Activated CD8-positive, alpha-beta T cell treated with anti-CD3 and anti-CD28 coated beads for 36 hours (primary cell): ENCODE data around the gene NHS. TPM values are rescaled to one million over a fixed set of nuclear protein-coding genes. Genes with fewer than 3 reads are reported as not detected.

Experiments
- ATAC-seq: fragments of 200-7000 bp; cut with Tn5 transposase; one replicate; pipeline ENCODE4 v1.10.0; 2021; ENCODE audit warnings: mild to moderate bottlenecking, moderate library complexity
- CTCF ChIA-PET: fragments of 350-600 bp; sonication (Branson Sonifier 250); formaldehyde crosslinking; loops from one replicate; lab custom pipeline; 2021; ENCODE audit warnings: antibody characterized with exemption; lab: Charles Lee
- POLR2A ChIA-PET: fragments of 350-600 bp; sonication (Branson Sonifier 250); formaldehyde crosslinking; loops from one replicate; lab custom pipeline; 2021; ENCODE audit warnings: antibody characterized with exemption; lab: Charles Lee
- DNase-seq: peaks from one replicate; pipeline ENCODE4 v3.0.0-alpha.2; 2020
- H3K27ac Mint-ChIP-seq: one replicate; pipeline ENCODE4 v1.8.0; 2021; ENCODE audit warnings: mild to moderate bottlenecking, mixed read lengths
- H3K27me3 Mint-ChIP-seq: one replicate; pipeline ENCODE4 v1.8.0; 2021; ENCODE audit warnings: mixed read lengths
- H3K36me3 Mint-ChIP-seq: one replicate; pipeline ENCODE4 v1.8.0; 2021; ENCODE audit warnings: low read depth, mixed read lengths
- H3K4me1 Mint-ChIP-seq: one replicate; pipeline ENCODE4 v1.8.0; 2021; ENCODE audit warnings: low read depth, mixed read lengths
- H3K4me3 Mint-ChIP-seq: one replicate; pipeline ENCODE4 v1.8.0; 2021; ENCODE audit warnings: mild to moderate bottlenecking, moderate library complexity, mixed read lengths
- H3K9me3 Mint-ChIP-seq: one replicate; pipeline ENCODE4 v1.8.0; 2021; ENCODE audit warnings: mixed read lengths
- intact Hi-C: fragments of 100-400 bp; cut with micrococcal nuclease; formaldehyde crosslinking; loops from one replicate; pipeline ENCODE4 v1.10.0; 2022
- total RNA-seq, 2 experiments: library from RNA; stranded (reverse); gene quantifications; one replicate each; pipeline ENCODE4 v1.2.3, GENCODE V29; 2021
- TF ChIP-seq, protein P1 (sequence below): fragments of 200-600 bp; IDR thresholded peaks from one replicate; pipeline ENCODE4 v1.8.0; 2022; ENCODE audit warnings: antibody characterized with exemption, mild to moderate bottlenecking

Gene NHS
- total RNA-seq, 2 experiments from 2014 or later, result 6.9 to 7.3 TPM

GRCh38 chrX:17594693-17595092 is 219.7 kb downstream of the NHS start:
- Mint-ChIP-seq H3K27me3 (peaks cover 5% of the 10 kb centered on the region), H3K27ac (no peak overlapping the region), H3K4me1 (peaks cover 13% of the 10 kb centered on the region), H3K9me3 (no peaks in the 10 kb centered on the region), H3K36me3 (no peaks in the 10 kb centered on the region), H3K4me3 (no peak overlapping the region)
- ATAC-seq, result no peak
- ChIA-PET POLR2A (no interaction called here), CTCF (interaction anchor here (0.7 kb wide), 1 partner anchor 96 kb away, joined by 3 read pairs; no protein-coding TSS in a partner anchor)
- intact Hi-C loops, result loop anchor here (5.0 kb wide), 1 partner anchor 57 kb away; no protein-coding TSS in a partner anchor
- DNase-seq, result no peak
- TF ChIP-seq, protein P1, sequence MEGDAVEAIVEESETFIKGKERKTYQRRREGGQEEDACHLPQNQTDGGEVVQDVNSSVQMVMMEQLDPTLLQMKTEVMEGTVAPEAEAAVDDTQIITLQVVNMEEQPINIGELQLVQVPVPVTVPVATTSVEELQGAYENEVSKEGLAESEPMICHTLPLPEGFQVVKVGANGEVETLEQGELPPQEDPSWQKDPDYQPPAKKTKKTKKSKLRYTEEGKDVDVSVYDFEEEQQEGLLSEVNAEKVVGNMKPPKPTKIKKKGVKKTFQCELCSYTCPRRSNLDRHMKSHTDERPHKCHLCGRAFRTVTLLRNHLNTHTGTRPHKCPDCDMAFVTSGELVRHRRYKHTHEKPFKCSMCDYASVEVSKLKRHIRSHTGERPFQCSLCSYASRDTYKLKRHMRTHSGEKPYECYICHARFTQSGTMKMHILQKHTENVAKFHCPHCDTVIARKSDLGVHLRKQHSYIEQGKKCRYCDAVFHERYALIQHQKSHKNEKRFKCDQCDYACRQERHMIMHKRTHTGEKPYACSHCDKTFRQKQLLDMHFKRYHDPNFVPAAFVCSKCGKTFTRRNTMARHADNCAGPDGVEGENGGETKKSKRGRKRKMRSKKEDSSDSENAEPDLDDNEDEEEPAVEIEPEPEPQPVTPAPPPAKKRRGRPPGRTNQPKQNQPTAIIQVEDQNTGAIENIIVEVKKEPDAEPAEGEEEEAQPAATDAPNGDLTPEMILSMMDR, result no peak

GRCh38 chrX:17595456-17596035 is 220.5 kb downstream of the NHS start:
- no peak overlapping the region for H3K27ac Mint-ChIP-seq
- intact Hi-C loops, result no loop called here
- CTCF ChIA-PET, result no interaction called here
- POLR2A ChIA-PET, result no interaction called here
- H3K36me3 Mint-ChIP-seq, result no peaks in the 10 kb centered on the region
- no peak overlapping the region for H3K4me3 Mint-ChIP-seq
- H3K4me1 Mint-ChIP-seq, result peaks cover 13% of the 10 kb centered on the region
- TF ChIP-seq, protein P1, result no peak
- H3K9me3 Mint-ChIP-seq, result no peaks in the 10 kb centered on the region
- DNase-seq (no peak), ATAC-seq (no peak)
- H3K27me3 Mint-ChIP-seq, result peaks cover 5% of the 10 kb centered on the region

- H3K4me1 Mint-ChIP-seq, result peaks cover 11% of the 10 kb centered on the region
- DNase-seq, result no peak
- no peak overlapping the region for H3K27ac Mint-ChIP-seq
- no peaks in the 10 kb centered on the region for H3K36me3 Mint-ChIP-seq
- H3K27me3 Mint-ChIP-seq, result peaks cover 5% of the 10 kb centered on the region
- CTCF ChIA-PET, result no interaction called here
- H3K4me3 Mint-ChIP-seq, result no peak overlapping the region
- POLR2A ChIA-PET, result no interaction called here
- TF ChIP-seq, protein P1, result no peak
- no peak for ATAC-seq
- no peaks in the 10 kb centered on the region for H3K9me3 Mint-ChIP-seq
- intact Hi-C loops, result no loop called here
Measured at GRCh38 chrX:17596061-17596460, 221.1 kb downstream of the NHS start.

GRCh38 chrX:17596546-17597205 is 221.7 kb downstream of the NHS start:
- no peaks in the 10 kb centered on the region for H3K9me3 Mint-ChIP-seq
- no peaks in the 10 kb centered on the region for H3K36me3 Mint-ChIP-seq
- H3K27ac Mint-ChIP-seq, result no peak overlapping the region
- intact Hi-C loops, result no loop called here
- ATAC-seq (no peak), DNase-seq (no peak)
- POLR2A ChIA-PET, result no interaction called here
- peaks cover 5% of the 10 kb centered on the region for H3K4me1 Mint-ChIP-seq
- CTCF ChIA-PET, result no interaction called here
- TF ChIP-seq, protein P1, result no peak
- peaks cover 5% of the 10 kb centered on the region for H3K27me3 Mint-ChIP-seq
- no peak overlapping the region for H3K4me3 Mint-ChIP-seq

GRCh38 chrX:17597327-17597726 is 222.3 kb downstream of the NHS start:
- DNase-seq (no peak), ATAC-seq (no peak)
- no peak overlapping the region for H3K27ac Mint-ChIP-seq
- H3K27me3 Mint-ChIP-seq, result peaks cover 5% of the 10 kb centered on the region
- CTCF ChIA-PET, result no interaction called here
- no peaks in the 10 kb centered on the region for H3K9me3 Mint-ChIP-seq
- H3K36me3 Mint-ChIP-seq, result no peaks in the 10 kb centered on the region
- no peak overlapping the region for H3K4me3 Mint-ChIP-seq
- intact Hi-C loops, result no loop called here
- no peaks in the 10 kb centered on the region for H3K4me1 Mint-ChIP-seq
- TF ChIP-seq, protein P1, result no peak
- POLR2A ChIA-PET, result no interaction called here
